Epithelial cell of prostate (primary cell): ENCODE measurements around the gene MGAT4A.
A peak's percentile ranks its signal among the peaks of the same experiment; 100 is the strongest.
"Not testable (repeated sequence)": the region's sequence is repeated elsewhere in the genome, so short reads cannot be mapped to it uniquely, and the experiment has no call there.

Experiments
- DNase-seq: peaks from one replicate; pipeline ENCODE4 v3.0.0-alpha.2; 2011; ENCODE audit warnings: low read depth, low spot score
- H3K27ac ChIP-seq: fragments of 450-650 bp; 2 replicates; pipeline ENCODE4 v1.5.1; 2017; ENCODE audit warnings: mild to moderate bottlenecking

Gene MGAT4A

DNA sequence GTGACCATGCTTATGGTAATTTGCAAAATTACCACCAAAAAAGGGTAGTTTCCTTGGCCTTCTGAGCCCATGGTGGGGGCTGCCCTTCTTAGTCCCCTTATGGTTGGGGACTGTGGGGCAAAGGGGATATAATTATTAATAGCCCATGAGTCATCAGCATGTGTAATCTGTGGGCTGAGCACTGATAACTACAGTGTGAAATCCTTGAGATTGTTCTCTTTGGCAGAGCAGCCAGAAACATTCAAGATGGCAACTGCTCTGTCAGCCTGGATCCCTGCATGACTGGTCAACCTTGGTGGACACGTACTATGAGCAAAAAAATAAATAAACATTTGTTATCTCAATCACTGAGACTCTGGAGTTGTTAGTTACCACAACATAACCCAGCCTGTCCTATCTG lies 61.3 kb downstream of the MGAT4A start:
- no peak for DNase-seq
- H3K27ac ChIP-seq = no peak overlapping the region

DNA sequence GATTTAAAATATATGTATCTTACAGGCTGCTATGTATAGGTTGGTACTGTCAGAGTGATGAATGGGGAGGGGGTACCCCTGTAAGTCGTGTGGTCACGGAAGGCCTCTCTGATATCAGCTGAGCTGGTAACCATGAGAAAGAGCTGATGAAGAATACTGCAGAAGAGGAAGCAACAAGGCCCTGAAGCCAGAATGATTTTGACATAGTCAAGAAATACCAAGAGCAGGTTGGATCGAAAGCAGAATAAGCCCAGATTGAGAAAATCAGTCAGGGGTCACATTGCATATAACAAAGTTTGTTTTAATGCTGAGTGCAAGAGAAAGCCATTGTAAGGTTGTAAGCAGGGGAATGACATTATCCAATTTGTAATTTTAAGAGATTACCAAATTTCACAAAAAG lies 65.3 kb downstream of the MGAT4A start:
- no peak overlapping the region for H3K27ac ChIP-seq
- no peak for DNase-seq

DNA sequence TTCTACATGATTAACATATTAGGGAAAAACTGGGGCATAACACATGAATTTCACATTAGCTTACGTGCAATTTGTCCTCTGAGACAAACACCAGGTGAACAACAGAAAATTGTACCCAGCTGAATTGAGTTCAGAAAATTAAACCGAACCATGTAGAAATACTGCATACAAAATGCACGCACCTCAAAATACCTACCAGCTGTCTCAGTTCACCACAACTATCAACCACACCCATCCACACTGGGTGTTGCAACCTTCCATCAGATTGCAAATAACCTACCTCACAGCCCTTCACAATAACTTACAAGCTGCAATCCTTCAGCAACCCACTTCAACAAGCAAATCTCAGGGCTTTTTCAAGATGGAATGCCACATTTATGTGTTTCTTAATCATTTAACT lies 66.6 kb downstream of the MGAT4A start:
- peak overlapping the region; percentile 84 for H3K27ac ChIP-seq
- peak; percentile 61 for DNase-seq

DNA sequence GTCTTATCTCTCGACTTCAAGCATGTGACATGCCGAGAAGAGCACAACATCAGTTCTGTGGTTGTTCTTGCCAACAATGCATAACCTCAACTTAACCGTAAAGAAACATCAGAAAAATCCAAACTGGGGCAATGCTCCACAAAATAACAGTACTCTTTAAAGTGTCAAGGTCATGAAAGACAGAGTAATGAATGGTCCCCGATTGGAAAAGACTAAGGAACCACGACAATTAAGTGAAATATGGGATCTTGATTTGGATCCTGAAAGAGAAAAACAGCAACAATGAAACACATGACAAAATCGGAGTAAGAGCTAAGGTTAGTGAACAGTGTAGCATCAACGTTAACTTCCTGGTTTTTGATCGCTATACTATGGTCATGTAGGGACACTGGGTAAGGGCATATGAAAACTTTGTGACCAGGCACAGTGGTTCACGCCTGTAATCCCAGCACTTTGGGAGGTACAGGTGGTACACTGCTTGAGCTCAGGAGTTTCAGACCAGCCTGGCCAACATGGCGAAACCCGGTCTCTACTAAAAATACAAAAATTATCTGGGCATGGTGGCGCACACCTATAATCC lies 67.3 kb downstream of the MGAT4A start:
- H3K27ac ChIP-seq = peak overlapping the region; percentile 84
- DNase-seq = no peak

DNA sequence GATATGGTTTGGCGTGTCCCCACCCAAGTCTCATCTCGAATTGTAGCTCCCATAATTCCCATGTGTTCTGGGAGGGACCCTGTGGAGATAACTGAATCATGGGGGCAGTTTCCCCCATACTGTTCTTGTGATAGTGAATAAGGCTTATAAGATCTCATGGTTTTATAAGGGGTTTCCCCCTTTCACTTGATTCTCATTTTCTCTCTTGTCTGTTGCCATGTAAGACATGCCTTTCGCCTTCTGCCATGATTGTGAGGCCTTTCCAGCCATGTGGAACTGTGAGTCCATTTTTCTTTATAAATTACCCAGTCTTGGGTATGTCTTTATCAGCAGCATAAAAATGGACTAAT lies 71.5 kb downstream of the MGAT4A start:
- not testable (repeated sequence) for H3K27ac ChIP-seq, DNase-seq

DNA sequence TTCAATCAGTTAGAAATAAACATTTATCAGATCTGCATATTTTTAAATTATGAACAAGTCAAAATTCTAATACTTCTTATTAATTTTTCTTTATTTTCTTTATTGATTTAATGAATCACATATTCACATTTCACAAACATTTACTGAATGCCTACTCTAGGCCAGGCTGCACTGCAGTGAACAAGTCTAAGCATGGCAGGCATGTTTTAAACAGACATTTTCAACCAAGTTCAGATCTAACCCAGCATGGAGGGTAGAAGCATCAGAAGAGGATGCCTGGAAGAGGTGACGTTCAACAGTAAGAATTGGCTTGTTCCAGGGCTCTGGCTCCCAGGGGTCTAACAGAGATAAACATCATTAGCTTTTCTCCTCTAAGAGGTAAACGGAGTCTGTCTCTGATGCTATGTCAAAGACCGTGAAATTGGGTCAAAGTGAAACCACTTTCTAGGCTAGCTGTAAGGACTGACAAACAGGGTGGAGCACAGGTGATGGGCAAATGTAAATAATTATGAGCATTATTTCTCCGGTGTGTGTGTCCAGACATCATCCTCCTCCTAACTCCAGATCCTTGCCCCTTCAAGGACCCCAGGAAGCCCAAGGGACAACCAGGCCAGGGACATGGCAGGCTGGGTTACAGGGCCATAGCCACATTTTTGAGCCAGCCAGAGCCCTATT lies 72.0 kb downstream of the MGAT4A start:
- no peak overlapping the region for H3K27ac ChIP-seq
- DNase-seq = no peak

DNA sequence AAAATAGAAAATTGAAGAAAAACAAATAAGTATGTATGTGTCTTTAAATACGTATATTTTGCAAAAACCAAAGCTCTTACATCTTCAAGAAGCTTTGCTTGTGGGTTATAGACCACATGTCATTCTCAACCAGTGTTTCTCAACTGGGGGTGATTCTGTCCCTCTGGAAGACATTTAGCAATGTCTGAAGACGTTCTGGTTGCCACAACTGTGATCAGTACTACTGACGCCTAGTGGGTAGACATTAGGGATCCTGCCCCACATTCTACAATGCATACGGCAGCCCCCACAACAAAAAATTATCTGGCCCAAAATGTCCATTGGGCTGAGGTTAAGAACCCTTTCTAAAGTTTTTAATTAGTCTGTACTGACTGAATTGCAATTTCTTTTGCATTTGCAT lies 74.1 kb downstream of the MGAT4A start:
- no peak overlapping the region for H3K27ac ChIP-seq
- DNase-seq = no peak

DNA sequence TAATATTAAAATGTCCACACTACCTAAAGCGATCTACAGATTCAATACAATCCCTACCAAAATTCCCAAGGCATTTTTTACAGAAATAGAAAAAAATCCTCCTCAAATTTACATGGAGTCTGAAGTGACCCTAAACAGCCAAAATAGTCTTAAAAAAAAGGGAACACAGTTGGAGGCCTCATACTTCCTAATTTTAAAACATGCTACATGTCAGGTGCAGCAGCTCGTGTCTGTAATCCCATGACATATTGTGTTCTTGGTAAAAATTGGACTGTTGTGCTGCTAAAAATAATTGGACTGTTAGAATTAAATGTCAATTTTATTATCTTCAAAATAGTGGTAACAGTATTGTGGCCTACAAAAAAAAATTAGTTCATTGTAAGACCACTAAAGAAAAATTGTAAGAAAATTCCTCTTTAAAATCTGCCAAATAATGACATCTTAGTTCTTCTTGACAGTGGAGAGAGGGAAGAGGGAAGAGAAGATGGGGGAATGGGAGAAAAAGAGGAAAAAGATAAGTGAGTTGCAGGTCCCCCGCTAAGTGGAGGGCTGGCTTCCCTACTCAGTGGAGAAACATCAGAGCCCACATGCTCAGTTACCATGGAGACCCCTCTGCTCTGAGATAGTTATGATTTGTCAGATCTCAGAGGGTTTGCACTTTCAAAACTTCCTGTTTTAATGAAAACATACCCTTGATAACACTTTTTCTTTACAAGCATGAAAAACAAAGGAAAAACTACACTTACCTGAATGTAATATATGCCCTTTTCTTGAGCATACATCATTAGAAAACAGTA lies 76.0 kb downstream of the MGAT4A start:
- DNase-seq = no peak
- no peak overlapping the region for H3K27ac ChIP-seq

DNA sequence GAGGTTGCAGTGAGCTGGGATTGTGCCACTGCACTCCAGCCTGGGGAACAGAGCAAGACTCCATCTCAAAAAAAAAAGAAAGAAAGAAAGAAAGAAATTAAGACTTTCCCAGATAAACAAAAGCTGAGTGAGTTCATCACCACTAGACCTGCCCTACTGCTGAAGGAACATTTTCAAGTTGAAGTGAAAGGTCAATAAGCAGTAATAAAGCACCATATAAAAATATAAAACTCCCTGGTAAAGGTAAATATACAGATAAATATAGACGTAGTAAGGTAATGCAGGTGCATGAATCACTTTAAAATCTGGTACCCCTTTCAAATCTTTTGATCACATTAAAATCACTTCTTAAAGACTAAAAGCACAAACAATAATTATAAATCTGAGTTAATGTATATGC lies 79.9 kb downstream of the MGAT4A start:
- H3K27ac ChIP-seq = no peak overlapping the region
- DNase-seq = no peak

DNA sequence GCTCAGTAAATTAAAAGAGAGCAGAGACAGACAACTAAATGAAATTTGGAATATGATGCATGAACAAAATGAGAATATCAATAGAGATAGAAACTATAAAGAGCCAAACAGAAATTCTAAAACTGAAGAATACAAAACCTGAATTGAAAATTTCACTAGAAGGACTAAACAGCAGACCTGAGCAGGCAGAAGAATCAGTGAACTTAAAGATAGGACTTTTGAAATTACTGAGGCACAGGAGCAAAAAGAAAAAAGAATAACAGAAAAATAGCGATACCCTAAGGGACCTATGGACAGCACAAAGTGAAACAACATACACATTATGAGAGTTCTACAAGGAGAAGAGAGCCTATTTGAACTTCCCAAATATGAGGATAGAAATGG lies 80.9 kb downstream of the MGAT4A start:
- DNase-seq = no peak
- H3K27ac ChIP-seq = no peak overlapping the region

DNA sequence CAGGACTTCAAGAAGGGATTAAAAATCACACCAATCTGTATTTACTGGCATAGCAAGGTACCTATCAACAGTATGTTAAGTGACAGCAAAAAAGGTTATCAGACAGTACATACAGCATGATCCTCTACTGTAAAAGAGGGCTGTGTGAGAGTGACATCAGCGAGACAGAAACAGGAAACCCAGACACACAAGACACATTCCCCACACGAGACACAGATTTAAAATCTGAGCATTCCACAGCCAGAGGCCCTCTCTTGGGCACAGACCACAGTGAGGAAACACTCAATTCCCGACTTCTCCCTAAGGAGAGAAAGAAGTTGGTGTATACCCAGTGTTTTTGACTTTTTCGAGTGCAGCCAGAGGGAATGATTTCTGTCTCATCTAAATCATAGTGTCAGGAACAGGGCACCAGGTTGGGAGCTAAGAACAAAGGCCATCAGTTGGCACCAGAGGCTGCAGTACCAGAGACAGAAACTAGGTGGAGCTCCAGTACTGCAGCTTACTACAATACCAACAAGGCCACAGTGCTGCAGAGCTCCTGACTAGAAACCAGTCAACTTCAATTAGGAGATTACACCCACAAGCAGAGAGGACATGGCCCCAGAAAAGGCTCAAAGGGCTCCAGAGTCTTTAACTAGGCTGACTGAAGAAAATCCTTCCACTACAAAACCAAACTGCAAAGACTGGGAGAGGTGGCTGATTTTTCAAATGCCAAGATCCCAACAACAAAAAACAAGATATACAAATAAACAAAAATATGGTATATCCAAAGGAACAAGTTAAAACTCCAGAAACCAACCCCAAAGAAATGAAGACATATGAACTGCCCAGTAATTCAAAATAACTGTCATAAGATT lies 81.6 kb downstream of the MGAT4A start:
- DNase-seq = no peak
- H3K27ac ChIP-seq = no peak overlapping the region

DNA sequence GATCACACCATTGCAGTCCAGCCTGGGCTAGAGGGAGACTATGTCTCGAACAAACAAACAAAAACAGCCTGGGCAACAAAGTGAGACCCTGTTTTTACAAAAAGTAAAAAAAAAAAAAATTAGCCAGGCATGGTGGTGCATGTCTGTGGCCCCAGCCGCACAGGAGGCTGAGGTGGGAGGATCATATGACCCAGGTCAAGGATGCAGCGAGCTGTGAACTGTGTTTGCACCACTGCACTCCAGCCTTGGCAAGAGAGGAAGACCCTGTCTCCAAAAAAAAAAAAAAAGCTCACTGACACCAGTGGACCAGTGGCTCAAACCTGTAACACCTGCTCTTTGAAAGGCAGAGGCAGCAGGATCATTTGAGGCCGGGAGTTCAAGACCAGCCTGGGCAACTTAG lies 82.5 kb downstream of the MGAT4A start:
- no peak for DNase-seq
- no peak overlapping the region for H3K27ac ChIP-seq

DNA sequence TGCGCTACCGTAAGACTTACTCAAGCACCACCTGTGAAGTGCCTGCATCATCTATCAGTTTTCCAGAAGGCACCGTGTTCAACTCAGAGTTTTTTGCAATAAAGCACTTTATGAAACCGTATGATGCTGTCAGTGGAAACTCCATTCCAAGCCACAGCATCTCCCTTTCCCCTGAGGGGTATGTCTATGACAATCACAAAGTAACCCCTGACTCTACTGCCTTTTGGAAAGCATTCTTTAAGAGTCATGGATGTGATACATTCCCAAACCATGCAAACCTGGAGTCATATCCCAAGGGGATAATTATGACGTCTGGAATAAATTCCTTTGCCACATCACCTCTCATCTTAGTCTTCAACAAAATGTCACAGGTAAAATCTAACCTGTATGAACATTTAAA lies 83.3 kb downstream of the MGAT4A start:
- no peak for DNase-seq
- H3K27ac ChIP-seq = no peak overlapping the region

DNA sequence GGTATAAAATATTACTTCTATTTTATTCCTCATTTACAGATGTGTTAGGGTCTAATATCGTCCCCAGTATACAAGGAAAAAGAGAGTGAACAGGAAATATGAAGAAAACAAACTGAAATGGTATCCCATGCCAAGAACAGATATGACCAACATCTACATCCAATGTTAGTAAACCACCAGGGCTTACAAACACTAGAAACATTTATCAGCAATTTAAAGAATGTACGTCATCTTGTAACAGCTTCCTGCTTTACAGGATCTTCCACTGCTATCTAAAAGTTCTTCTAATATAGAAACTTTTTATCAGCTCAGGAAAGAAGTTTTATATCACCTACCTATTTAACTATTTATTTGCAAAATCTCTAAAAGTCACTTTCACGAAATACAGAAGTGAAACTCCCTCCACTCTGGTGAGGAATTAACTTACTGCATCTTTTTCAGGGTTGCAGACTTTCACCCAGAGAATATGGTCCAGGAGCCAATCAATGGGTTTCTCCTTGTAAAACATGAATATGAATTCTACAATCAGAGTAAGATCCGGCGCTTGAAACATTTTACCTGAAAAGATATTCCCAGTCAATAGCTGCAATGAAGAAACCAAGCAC lies 87.3 kb downstream of the MGAT4A start:
- H3K27ac ChIP-seq = no peak overlapping the region
- DNase-seq = no peak

DNA sequence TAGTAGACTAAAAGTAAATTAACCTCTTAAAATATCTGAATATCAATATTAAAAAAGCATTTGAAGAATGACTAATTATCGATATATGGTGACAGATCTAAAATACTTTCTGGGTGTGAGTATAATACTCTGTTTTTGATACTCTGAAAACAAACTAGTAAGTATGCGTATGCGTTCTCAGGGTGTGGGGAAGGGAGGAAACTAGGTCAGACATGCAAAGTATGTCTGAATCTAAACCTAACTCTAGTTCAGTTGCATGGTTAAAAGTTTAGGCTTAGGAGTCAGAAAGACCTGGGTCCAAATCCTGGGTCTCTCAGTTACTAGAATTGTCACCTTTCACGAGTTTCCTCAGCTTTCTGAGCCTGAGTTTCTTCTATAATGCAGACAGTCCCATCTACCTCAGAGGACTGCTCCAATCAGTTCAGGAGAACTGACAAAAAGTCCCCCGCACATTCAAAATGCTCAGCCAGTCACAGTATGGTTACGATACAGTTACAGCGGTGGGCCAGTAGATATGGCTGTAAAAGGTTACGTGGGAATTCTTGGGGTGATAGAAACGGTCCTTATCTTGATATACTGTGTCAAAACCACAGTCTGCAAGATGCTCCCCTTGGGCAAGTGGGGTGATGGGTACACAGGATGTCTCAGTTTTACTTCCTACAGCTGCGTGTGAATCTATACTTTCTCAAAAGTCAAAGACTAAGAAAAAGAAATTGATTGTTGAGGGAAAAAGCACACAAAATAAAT lies 93.4 kb downstream of the MGAT4A start:
- DNase-seq = no peak

DNA sequence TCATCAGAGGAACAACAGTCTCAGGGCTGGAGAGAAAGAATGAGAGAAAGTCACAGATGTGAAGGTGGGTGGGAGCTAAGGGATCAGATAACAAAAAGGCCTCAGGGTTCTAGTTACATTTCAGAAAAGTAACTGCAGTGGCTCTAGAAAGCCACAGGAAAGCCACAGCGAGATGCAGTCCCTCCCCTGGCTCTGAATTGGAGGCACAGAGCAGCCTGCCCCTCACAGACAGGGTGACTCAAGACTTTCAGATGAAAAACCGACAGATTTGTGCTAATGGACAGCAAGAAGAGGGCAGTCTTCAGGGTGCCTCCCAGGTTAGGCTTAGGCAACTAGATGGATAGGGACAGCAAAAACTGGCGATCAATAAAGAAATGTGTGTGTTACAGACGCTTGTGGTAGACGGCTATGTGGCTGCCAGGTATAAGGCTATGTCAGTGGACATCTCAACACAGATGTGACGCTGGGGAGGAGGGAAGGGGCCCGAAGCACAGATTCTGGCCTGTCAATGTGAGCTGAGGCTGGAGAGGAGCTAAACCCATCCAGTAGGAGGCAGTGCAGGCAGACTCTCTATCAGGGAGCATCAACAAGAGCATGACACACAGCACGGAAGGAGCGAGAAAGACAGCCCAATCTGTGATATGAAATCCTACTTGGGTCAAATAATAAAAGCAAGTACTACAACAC lies 96.4 kb downstream of the MGAT4A start:
- no peak for DNase-seq
- no peak overlapping the region for H3K27ac ChIP-seq

More for the DNA sequence above, 93.4 kb downstream of the MGAT4A start:
- H3K27ac ChIP-seq = no peak overlapping the region

DNA sequence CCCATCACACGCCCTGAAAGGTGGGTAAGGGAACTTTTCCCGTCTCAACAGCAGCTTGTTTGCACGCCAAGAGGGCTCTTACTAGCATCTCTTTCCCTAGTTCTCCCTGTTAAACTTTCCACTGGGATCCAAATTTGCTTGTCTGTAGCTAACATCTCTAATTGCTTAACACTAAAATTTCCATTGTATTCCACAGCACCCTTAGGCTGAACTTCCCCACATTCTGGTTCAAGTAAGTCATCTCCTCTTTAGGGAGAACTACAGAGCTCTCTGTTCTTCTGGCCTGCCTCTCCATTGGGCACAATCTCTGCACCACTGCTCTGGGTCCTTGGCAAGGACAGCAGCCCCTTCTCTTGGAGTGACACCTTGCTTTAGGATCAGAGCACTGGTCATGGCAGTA lies 98.6 kb downstream of the MGAT4A start:
- no peak for DNase-seq
- no peak overlapping the region for H3K27ac ChIP-seq

DNA sequence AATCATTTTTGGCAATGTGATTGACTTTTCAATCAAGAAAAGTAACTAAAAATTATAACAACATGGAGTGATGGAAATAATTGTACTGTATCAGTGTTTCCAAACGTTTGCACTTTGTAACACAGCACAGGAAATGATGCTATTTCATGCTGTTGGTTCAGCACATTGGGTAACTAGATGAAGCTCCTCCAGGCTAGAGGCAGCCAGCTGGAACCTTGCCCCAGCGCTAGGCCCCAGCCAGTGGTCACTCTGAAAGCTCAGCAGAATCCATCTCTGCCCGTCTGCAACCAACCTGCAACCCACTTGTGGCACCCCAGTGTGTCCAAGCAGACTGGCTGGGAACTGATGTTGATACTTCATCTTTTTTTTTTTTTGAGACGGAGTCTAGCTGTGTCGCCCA lies 107.3 kb downstream of the MGAT4A start:
- DNase-seq = no peak
- no peak overlapping the region for H3K27ac ChIP-seq

DNA sequence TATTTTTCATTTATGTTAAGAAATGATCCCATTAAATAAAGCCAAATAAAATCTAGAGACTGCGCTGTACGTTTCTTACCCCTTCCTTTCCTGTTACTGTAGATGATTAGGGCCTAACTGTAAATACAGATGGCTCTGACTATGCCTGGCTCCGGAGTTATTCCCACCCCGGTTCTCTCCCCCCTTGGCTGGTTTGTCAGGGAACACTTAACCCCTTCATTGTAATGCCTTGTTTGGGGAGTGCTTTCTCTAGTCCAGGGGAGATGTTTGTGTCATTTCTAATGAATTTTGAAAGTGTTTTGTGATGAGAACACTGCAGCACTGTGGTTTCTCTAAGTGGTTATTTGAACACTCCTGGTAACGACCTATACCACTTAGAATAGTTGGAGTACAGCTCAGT lies 113.8 kb downstream of the MGAT4A start:
- no peak for DNase-seq
- no peak overlapping the region for H3K27ac ChIP-seq
